Cortex of kidney (tissue), 1 donor: ENCODE results near the gene LRRC56.

Experiments used
- DNase-seq: peaks from one replicate; lab custom pipeline; 2025; lab: John Stamatoyannopoulos, UW

LRRC56 gene, protein sequence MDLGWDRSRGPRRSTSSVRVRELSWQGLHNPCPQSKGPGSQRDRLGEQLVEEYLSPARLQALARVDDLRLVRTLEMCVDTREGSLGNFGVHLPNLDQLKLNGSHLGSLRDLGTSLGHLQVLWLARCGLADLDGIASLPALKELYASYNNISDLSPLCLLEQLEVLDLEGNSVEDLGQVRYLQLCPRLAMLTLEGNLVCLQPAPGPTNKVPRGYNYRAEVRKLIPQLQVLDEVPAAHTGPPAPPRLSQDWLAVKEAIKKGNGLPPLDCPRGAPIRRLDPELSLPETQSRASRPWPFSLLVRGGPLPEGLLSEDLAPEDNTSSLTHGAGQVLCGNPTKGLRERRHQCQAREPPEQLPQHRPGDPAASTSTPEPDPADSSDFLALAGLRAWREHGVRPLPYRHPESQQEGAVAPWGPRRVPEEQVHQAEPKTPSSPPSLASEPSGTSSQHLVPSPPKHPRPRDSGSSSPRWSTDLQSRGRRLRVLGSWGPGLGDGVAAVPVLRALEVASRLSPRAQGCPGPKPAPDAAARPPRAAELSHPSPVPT

DNA sequence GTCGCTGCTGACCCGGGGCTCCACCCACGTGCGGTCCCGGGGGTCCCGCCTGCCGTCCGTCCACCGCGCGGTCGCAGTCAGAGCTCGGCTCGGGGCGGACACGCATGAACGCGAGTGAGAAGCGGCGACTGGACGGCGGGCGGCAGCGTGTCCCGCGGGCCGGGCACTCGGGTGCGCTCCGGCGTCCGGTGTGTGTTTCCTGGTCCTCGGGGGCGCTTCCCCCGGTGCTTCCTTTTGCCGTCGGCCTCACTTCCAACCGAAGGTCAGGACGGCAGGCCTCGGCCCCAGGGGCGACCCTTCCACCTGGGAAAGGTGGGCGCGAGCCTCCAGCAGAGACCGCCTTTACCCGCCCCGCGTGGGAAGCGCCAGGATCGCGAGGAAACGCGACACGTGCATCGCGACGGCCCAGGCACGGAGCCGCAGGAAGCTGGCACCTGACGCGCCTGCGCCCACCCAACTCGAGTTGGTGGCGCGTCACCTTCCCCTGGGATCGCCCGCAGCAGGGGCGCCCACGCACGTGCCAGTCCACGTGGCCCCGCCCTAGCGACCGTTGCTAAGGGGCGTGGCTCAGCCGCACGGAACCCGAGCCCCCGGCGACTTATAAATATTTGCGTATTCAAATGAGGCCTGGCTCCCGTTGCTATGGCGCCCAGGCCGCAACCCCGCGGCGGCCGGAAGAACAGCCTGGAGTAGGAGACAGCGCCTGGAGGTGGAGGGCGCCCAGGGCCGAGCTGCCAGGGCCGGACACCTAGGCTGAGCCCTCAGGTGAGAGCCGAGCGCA is at the start of gene LRRC56:
Gene LRRC56, plus strand, starts transcription at position 687 of the 781 bp plus-strand sequence. CDS start 3,158 bp downstream, outside the sequence.
- no peak for DNase-seq

DNA sequence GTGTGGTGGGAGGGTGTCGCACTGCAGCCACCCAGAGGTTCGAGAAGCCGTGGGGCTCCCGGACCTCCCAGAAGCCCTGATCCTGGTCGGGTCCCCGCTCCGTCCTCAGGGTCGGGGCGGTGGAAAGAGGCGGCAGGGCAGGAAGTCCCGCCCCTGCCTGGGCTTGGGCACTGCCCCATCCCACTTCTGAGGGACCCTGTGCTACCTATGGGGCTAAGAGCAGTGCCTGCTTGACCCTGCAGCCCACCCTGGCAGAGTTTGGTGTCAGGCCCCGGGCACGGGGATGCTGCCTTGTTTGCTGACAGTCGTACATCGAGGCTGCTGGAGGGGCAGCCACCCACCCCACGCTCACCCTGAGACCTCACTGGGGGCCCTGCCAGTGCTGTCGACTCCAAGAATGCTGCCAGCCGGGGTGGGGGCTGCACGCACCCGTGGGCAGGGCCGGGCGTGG is 49.7 kb upstream of the LRRC56 start:
- no peak for DNase-seq

DNA sequence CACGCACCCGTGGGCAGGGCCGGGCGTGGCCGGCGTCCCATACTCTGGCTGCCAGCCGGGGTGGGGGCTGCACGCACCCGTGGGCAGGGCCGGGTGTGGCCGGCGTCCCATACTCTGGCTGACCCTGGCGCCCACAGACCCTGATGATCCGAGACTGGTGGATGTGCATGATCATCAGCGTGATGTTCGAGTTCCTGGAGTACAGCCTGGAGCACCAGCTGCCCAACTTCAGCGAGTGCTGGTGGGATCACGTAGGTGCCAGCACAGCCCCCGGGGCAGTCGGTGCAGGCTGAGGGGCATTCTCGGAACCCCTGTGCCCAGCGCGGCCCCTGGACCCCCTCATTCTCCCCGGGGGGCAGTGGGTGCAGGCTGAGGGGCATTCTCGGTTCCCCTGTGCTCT is 49.3 kb upstream of the LRRC56 start:
- DNase-seq: no peak

DNA sequence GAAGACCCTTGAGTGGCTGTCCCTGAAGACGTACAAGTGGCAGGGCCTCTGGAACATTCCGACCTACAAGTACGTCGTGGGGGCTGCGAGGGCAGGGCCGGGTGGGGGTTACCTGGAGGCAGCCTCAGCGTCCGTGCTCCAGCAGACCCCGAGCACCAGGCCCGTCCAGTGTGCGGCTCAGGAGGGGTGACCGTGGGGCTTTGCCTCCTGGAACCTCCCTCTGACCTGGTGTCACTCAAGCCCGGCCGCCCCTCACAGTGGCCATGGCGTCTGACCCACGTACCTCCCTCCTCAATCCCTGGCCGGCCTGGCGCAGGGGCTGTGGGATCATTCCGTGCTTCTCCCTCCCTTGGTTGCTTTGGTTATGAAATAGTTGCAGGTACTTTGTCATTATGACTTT is 48.7 kb upstream of the LRRC56 start:
- DNase-seq: no peak

DNA sequence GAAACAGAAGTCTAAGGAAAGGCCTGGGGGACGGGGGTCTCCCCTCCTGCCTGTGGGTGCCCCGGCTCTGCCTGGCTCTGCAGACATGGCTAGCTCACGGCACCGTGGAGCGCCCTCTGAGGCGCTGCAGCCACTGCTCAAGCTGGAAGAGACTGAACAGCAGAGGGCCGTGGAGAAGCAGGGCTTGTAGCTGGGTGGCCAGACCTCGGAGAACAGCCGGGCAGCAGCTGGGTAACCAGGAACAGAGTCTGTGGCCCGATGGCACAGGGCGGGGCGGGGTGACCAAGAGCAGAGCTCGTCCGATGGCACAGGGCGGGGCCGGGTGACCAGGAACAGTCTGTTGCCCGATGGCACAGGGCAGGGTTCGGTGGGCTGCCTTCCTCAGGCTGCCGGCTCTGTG is 48.3 kb upstream of the LRRC56 start:
- no peak for DNase-seq

DNA sequence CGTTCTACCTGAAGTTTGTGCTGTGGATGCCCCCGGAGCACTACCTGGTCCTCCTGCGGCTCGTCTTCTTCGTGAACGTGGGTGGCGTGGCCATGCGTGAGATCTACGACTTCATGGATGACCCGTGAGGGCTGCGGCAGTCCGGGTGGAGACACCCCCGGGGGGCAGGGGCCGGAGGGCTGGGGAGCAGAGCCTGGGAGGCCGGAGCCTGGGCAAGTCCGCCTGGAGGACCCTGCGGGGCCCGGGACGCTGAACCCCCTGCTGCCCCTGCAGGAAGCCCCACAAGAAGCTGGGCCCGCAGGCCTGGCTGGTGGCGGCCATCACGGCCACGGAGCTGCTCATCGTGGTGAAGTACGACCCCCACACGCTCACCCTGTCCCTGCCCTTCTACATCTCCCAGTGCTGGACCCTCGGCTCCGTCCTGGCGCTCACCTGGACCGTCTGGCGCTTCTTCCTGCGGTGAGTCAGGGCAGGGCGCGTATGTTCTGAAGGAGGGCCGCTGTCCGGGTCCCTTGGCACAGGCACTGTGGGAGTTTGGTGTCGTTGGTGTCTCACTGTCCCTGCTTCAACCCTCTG is 47.6 kb upstream of the LRRC56 start:
- no peak for DNase-seq

DNA sequence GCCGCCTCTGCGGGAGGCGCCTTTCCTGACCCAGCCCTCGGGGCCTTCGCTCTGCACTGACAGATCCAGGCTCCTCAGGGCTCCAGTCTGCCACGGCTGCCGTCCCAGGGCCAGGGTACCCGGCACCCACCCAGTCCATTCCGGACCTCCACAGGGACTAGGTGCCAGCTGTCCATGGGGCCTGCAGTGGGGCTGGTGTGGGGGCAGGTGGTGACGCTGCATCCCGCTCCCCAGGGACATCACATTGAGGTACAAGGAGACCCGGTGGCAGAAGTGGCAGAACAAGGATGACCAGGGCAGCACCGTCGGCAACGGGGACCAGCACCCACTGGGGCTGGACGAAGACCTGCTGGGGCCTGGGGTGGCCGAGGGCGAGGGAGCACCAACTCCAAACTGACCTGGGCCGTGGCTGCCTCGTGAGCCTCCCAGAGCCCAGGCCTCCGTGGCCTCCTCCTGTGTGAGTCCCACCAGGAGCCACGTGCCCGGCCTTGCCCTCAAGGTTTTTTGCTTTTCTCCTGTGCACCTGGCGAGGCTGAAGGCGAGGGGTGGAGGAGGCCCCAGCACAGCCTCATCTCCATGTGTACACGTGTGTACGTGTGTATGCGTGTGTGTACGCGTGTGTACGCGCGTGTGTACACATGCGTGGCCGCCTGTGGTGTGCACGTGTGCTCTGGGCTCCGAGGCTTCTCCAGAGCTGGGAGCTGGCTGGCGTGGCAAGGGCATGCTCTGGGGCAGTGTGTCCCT is 47.0 kb upstream of the LRRC56 start:
- DNase-seq: no peak

DNA sequence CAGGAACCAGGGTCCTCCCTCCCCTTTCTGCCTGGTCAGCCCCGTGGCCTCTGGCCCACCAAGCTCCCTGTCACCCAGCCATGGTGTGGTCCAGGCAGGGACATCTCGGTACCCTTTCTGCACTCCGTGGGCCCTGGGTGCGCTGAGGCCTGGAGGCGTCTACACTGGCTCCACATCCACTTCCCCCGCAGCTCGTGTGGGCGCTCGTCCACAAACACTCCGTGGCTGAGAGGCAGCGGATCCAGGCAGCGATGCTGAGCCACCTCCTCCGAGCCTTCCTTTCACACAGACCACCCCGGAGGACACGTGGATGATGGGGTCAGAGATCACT is 46.4 kb upstream of the LRRC56 start:
- DNase-seq: no peak

DNA sequence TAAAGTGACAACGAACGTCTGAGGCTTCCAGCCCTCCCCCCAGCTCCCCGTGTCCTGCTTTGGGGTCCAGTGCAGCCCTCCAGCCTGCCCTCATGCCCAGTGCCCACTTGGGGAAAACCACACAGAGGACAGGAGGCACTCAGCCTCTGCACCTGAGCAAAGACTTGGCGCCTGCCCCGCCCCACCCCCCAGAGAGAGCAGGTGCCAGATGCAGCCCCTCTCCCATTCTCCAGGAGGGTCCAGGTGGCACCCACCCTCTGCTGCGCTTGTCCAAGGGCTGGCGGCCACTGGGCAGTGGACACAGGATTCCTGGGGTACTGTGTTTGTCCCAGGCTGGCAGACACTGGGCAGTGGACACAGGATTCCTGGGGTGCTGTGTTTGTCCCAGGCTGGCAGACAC is 46.0 kb upstream of the LRRC56 start:
- DNase-seq: no peak

DNA sequence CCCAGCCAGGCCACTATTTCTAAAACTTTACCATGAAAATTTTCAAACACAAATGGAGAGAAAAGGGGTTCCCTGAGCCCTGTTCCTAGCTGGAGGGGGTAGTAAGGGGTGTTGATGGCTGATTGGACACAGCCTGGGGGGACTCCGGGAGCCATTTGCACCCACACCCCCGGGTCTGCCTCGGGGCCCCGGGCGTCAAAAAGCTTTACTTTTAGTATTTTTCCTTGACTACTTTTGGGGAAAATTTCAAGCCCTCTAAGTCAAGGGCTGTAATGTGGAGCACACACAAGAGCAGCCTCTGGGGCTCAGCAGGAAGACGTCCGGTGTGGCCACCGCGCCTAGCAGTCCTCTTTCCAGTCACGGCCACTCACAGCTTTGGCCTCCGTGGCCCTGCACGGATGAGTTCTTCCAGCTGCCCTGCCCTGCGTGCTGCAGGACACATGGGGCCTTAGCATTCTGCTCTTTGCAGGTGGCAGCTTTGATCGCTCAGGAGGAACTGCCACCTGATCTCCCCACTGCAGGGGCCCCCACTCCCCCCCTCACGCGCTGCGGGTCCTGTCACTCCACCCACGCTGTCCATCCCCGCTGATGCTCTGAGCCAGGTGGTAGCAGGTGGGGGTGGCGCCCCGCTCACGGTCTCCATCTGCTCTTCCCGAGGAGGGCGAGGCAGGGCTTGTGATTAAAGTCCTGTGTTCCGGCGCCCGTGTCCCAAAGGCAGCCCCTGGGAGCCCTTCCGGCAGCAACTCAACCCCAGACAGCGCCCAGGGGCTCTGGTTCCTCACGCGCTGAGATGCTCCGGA is 44.7 kb upstream of the LRRC56 start:
- no peak for DNase-seq

DNA sequence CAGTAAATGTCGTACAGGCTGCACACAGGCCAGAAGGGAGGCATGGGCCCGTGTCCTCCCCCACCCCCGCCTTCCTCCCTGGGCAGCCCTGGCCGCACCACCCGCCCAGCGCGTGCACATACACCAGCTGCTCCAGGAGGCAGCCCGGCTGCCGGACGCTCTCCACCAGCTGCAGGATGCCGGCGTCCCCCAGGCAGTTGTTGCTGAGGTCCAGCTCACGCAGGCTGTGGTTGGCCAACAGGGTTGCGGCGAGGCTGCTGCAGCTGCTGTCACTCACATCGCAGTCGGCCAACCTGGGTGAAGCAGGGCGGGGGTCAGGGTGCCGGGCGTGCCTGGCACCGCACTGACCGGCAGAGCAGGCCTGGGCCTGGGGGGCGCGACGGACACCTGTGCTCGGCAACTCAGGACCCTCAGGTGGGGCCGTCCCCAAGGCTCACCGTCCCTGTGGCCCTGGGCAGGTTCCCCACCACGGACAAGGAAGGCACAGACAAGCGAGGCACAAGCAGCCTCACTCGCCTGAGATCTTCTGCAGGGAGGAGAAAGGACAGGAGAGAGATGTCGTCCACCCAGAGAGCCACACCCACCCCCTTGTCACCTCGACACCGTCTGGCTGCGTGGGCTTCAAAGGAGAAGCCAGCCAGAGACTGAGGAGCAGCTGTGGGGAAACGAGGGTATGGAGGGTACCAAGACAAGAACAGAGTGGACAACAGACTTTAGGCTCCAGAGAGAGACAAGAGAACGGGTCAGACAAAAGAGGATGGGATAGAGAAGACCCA is 42.4 kb upstream of the LRRC56 start:
- DNase-seq: no peak

DNA sequence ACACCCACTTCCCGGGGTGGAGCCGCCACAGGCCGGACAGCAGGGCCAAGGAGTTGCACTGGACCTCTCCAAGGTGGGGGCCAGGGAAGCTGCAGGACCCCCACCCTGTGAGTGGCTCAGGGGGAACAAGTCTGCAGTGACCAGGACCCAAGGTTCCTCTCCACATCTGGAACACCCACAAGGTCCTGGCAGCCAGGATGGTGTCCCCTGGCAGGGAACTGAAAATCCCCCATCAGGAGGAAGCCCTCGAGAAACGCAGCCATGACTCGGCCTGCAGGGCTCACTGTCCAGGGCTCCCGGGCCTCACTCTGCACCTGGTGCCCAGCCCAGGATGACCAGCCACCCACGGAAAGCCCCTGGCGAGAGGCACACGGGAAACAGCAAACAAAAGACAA is 41.8 kb upstream of the LRRC56 start:
- DNase-seq: no peak

DNA sequence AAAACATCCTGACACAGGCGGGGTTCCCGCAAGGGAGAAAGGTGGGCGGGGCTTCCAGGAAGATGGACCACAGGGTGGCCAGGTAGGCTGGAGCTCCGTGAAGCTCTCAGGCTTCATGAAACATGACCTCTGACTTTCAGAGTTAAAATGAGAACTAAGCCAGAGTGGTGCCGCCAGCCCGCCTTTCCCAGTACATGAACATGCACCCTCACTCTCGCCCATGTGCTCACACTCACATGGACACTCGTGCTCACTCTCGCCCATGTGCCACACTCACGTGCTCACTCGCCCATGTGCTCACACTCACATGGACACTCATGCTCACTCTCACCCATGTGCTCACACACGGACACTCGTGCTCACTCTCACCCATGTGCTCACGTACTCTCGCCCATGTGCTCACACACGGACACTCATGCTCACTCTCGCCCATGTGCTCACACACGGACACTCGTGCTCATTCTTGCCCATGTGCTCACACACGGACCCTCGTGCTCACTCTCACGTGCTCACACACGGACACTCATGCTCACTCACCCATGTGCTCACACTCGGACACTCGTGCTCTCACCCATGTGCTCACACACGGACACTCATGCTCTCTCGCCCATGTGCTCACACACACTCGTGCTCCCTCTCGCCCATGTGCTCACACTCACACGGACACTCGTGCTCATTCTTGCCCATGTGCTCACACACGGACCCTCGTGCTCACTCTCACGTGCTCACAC is 40.3 kb upstream of the LRRC56 start:
- DNase-seq: no peak

DNA sequence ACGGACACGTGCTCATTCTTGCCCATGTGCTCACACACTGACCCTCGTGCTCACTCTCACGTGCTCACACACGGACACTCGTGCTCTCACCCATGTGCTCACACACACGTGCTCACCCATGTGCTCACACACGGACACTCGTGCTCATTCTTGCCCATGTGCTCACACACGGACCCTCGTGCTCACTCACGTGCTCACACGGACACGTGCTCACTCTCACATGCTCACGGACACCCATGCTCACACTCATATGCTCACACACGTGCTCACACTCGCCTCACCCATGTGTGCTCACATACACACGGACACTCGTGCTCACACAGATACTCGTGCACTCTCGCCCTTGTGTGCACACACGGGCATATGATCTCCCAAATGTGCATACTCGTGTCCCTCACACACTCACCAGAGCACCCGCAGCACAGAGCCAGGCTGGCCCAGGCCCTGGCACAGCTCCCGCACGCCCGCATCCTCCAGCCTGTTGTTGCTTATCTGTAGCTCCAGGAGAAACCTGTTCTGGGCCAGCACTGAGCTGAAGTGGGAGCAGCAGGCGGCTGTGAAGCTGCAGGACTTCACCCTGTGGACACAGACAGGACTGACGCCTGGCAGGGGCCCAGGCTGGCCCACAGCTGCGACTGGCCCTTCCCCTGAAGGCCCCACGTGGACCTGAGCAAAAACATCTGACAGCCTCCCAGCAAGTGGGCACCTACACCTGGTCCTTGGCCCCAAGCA is 39.6 kb upstream of the LRRC56 start:
- no peak for DNase-seq

DNA sequence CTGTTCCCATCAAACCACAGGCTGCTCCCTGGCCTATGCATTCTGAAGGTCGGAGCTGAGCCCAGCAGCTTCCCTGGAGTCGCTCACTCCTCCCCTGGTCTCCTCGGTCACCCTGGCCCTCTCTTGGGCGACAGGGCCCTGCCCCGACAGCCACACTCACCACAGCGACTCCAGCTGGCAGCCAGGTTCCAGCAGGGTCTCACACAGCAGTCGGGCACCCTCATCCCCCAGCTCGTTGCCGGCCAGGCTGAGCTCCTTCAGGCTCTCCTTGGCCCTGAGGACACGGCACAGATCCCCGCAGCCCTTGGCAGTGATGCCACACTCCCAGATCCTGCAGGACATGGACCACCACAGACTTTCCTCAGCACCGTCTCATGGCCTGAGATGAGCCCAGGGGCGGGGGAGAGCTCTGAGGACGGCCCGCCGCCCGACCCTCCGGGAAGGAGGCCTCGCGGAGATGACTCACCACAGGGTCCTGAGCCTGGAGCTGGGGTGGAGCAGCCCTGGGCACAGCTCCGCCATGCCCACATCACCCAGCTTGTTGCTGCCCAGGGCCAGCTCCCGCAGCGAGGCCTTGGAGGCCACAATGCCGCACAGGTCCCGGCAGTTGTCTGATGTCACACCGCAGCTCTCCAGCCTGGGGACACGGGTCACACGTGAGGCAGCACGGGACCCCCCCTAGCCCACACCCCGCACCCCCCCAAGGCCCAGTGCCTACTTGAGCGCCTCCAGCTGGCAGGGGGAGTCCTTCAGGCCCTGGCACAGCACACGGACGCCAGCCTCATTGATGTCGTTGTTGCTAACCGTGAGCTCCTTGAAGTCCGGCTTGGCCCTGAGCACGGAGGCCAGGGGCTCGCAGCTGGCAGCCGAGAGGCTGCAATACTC is 38.8 kb upstream of the LRRC56 start:
- DNase-seq: no peak

DNA sequence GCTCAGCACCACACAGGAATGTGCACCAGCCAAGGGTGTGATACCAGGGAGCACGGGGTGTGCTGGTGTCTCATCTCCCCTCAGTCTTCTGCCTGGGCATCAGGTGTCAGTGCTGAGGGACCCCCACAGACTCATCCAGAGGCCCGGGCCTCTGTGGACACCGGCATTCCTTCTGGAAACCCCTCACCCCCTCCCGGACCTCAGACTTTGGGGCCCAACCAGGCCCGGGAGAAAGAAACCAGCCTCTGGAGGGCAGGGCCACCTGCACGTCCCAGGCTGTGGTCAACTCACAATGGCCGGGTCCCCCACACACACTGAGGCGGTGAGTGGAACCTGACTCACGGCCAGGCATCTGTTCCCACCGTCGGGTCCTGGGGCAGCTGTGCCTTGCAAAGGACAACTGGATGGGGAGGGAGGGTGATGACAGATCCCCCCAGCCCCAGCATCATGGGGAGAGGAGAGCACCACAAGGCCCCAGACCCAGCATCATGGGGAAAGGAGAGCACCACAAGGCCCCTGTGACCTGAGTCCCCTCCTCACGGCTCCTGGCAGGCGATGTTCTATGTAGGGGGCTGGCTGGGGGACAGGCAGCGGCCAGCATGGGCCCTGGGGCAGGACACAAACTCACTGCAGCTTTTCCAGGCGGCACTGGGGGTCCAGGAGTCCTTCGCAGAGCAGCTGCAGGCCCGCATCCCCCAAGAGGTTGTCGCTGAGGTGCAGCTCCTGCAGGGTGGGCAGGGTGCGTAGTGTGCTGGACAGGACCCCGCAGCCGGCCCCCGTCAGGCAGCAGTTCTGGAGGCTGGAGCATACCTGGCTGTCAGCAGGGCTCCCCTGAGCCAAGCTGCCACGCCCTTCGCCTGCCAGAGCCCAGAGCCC is 37.9 kb upstream of the LRRC56 start:
- no peak for DNase-seq
